H1 (cell line): ENCODE results near the gene USP3. TPM values are rescaled to one million over a fixed set of nuclear protein-coding genes. Genes with fewer than 3 reads are reported as not detected.

Experiments used
- CTCF ChIA-PET: fragments of 300-600 bp; sonication (Branson Sonifier 250); formaldehyde crosslinking; loops from one replicate; lab custom pipeline; 2021; ENCODE audit not compliant: partially characterized antibody; lab: Charles Lee
- POLR2A ChIA-PET: fragments of 300-600 bp; sonication (Branson Sonifier 250); formaldehyde crosslinking; loops from one replicate; lab custom pipeline; 2021; ENCODE audit warnings: inconsistent platforms; ENCODE audit not compliant: partially characterized antibody; lab: Charles Lee
- DNase-seq, 2 experiments: peaks; one replicate each; pipeline versions ENCODE4 v3.0.0 to v3.0.0-alpha.2; 2010 to 2022; ENCODE audit warnings: low spot score in 2 of 2, low read depth in 1 of 2, mixed read lengths in 1 of 2
- FAIRE-seq: peaks from 2 replicates; lab custom pipeline; 2011; peaks lifted over from hg19 to GRCh38; lab: Jason Lieb, UNC
- H2AFZ ChIP-seq: 2 replicates; pipeline ENCODE4 v1.8.1; 2012; ENCODE audit warnings: low read length, inconsistent platforms
- H2AK5ac ChIP-seq: 2 replicates; pipeline ENCODE4 v1.6.1; 2013; ENCODE audit warnings: low read depth, low read length
- H2BK120ac ChIP-seq: replicated peaks from 2 replicates; pipeline ENCODE3; 2013; ENCODE audit warnings: low read depth, low read length, inconsistent platforms
- H2BK12ac ChIP-seq: 2 replicates; pipeline ENCODE4 v1.6.1; 2013; ENCODE audit warnings: low read depth, low read length
- H2BK15ac ChIP-seq: 2 replicates; pipeline ENCODE4 v1.6.1; 2013; ENCODE audit warnings: low read length
- H2BK20ac ChIP-seq: 2 replicates; pipeline ENCODE4 v1.6.1; 2013; ENCODE audit warnings: low read length
- H2BK5ac ChIP-seq: 2 replicates; pipeline ENCODE4 v1.6.1; 2013; ENCODE audit warnings: low read depth, low read length
- H3K14ac ChIP-seq: 2 replicates; pipeline ENCODE4 v1.6.1; 2013; ENCODE audit warnings: inconsistent platforms; ENCODE audit not compliant: insufficient read length
- H3K18ac ChIP-seq: 2 replicates; pipeline ENCODE4 v1.6.1; 2013; ENCODE audit warnings: low read length; ENCODE audit errors: extremely low read depth
- H3K23ac ChIP-seq: 2 replicates; pipeline ENCODE4 v1.6.1; 2013; ENCODE audit warnings: inconsistent platforms; ENCODE audit not compliant: insufficient read length
- H3K23me2 ChIP-seq: 2 replicates; pipeline ENCODE4 v1.6.1; 2013; ENCODE audit warnings: low read depth, low read length
- H3K27ac ChIP-seq: 2 replicates; pipeline ENCODE4 v1.6.1; 2011; ENCODE audit warnings: low read depth, low read length, inconsistent platforms
- H3K27me3 ChIP-seq, 4 experiments: replicated peaks in 1 of 4; 1 replicate in 1 of 4; 2 replicates in 3 of 4; pipeline versions ENCODE4 v1.6.1 to v1.8.1; 2011 to 2013; ENCODE audit warnings: low read length in 3 of 4, mild to moderate bottlenecking in 3 of 4, inconsistent platforms in 2 of 4, mixed read lengths in 2 of 4, moderate library complexity in 1 of 4; ENCODE audit not compliant: control insufficient read depth in 3 of 4, insufficient read depth in 3 of 4; ENCODE audit errors: extremely low read depth in 1 of 4
- H3K36me3 ChIP-seq, 4 experiments: 2 replicates each; pipeline versions ENCODE4 v1.6.1 to v1.8.1; 2011 to 2013; ENCODE audit warnings: mild to moderate bottlenecking in 4 of 4, low read length in 3 of 4, moderate library complexity in 2 of 4, control low read depth in 1 of 4, inconsistent platforms in 1 of 4; ENCODE audit not compliant: insufficient read depth in 4 of 4, control insufficient read depth in 2 of 4
- H3K4ac ChIP-seq: replicated peaks from 2 replicates; pipeline ENCODE3; 2013; ENCODE audit warnings: low read length, low read depth, mixed read lengths, inconsistent platforms; ENCODE audit not compliant: insufficient read length
- H3K4me1 ChIP-seq, 4 experiments: replicated peaks in 1 of 4; 1 replicate in 1 of 4; 2 replicates in 3 of 4; pipeline versions ENCODE4 v1.6.1 to v1.8.1; 2011 to 2013; ENCODE audit warnings: low read length in 3 of 4, inconsistent platforms in 2 of 4, mixed read lengths in 1 of 4; ENCODE audit not compliant: insufficient read depth in 4 of 4, control insufficient read depth in 3 of 4
- H3K4me2 ChIP-seq, 2 experiments: 2 replicates each; pipeline versions ENCODE4 v1.6.1 to v1.8.1; 2011 to 2013; ENCODE audit warnings: low read depth in 2 of 2, low read length in 2 of 2, control low read depth in 1 of 2, inconsistent platforms in 1 of 2, mild to moderate bottlenecking in 1 of 2; ENCODE audit not compliant: insufficient read depth in 1 of 2
- H3K4me3 ChIP-seq, 4 experiments: fragments of 200-600, 300-600 bp in 1 of 4; sonication (generic), shearing (Covaris generic), sonication (Bioruptor Twin) in 1 of 4; 2 replicates each; pipeline versions ENCODE4 v1.5.1 to v1.8.1; 2011 to 2016; ENCODE audit warnings: low read length in 4 of 4, low read depth in 3 of 4, control low read depth in 2 of 4, inconsistent platforms in 2 of 4, mild to moderate bottlenecking in 2 of 4, mixed read lengths in 1 of 4, moderate library complexity in 1 of 4; ENCODE audit not compliant: insufficient read depth in 2 of 4; ENCODE audit errors: extremely low read depth in 1 of 4
- H3K56ac ChIP-seq: replicated peaks from 2 replicates; pipeline ENCODE3; 2013; ENCODE audit warnings: low read depth, mild to moderate bottlenecking, mixed read lengths, low read length, inconsistent platforms; ENCODE audit not compliant: insufficient read length
- H3K79me1 ChIP-seq: 2 replicates; pipeline ENCODE4 v1.6.1; 2013; ENCODE audit warnings: low read depth, low read length, control low read depth
- H3K79me2 ChIP-seq, 2 experiments: 2 replicates each; pipeline versions ENCODE4 v1.6.1 to v1.8.1; 2012 to 2013; ENCODE audit warnings: low read length in 2 of 2, mild to moderate bottlenecking in 2 of 2, inconsistent platforms in 1 of 2; ENCODE audit not compliant: insufficient read depth in 2 of 2, control insufficient read depth in 1 of 2
- H3K9ac ChIP-seq, 4 experiments: replicated peaks in 1 of 4; 1 replicate in 1 of 4; 2 replicates in 3 of 4; pipeline versions ENCODE4 v1.6.1 to v1.8.1; 2011 to 2013; ENCODE audit warnings: low read depth in 3 of 4, low read length in 3 of 4, control low read depth in 2 of 4, mild to moderate bottlenecking in 2 of 4, moderate library complexity in 2 of 4, inconsistent platforms in 1 of 4; ENCODE audit errors: extremely low read depth in 1 of 4
- H3K9me3 ChIP-seq, 2 experiments: 2 replicates each; pipeline versions ENCODE4 v1.6.1 to v1.8.1; 2012 to 2013; ENCODE audit warnings: mild to moderate bottlenecking in 2 of 2, moderate library complexity in 2 of 2, control low read depth in 1 of 2, inconsistent platforms in 1 of 2, low read depth in 1 of 2, low read length in 1 of 2, mixed read lengths in 1 of 2; ENCODE audit not compliant: insufficient read depth in 2 of 2
- H4K20me1 ChIP-seq, 2 experiments: replicated peaks in 1 of 2; 2 replicates each; pipeline versions ENCODE3 to v1.8.1; 2011 to 2013; ENCODE audit warnings: inconsistent platforms in 2 of 2, low read length in 2 of 2, mild to moderate bottlenecking in 1 of 2; ENCODE audit not compliant: insufficient read depth in 2 of 2, control insufficient read depth in 1 of 2
- H4K5ac ChIP-seq: 2 replicates; pipeline ENCODE4 v1.6.1; 2013; ENCODE audit warnings: low read length, low read depth, mixed read lengths, inconsistent platforms; ENCODE audit not compliant: insufficient read length
- H4K8ac ChIP-seq: 2 replicates; pipeline ENCODE4 v1.8.0; 2013; ENCODE audit warnings: mild to moderate bottlenecking, moderate library complexity, low read length, inconsistent platforms; ENCODE audit not compliant: insufficient read depth; ENCODE audit errors: extremely low read depth
- H4K91ac ChIP-seq: replicated peaks from 2 replicates; pipeline ENCODE3; 2013; ENCODE audit warnings: low read length, mixed read lengths, inconsistent platforms; ENCODE audit not compliant: insufficient read length
- KDM1A ChIP-seq: fragments of 200-600, 300-600 bp; sonication (generic); IDR thresholded peaks from 2 replicates; pipeline ENCODE4 v1.7.1; 2016; ENCODE audit warnings: mild to moderate bottlenecking, low read length, borderline replicate concordance
- POLR2AphosphoS5 ChIP-seq: IDR thresholded peaks from 2 replicates; pipeline ENCODE4 v1.6.1; 2011; ENCODE audit warnings: low read depth, low read length
- TEAD4 ChIP-seq: IDR thresholded peaks from 2 replicates; pipeline ENCODE4 v1.6.1; 2012; ENCODE audit warnings: low read depth, low read length, inconsistent platforms, mixed read lengths
- WGBS, 2 experiments: shearing (Covaris generic) in 1 of 2; methylation state at CpG; one replicate each; pipeline versions ENCODE4 v1.1.6 to v1.1.7; 2013 to 2015; ENCODE audit warnings: low lambda C conversion rate in 2 of 2, mixed read lengths in 2 of 2, inconsistent platforms in 1 of 2, low coverage in 1 of 2, missing lambda C conversion rate in 1 of 2; ENCODE audit not compliant: insufficient replicate concordance in 2 of 2, insufficient coverage in 1 of 2, insufficient read length in 1 of 2; ENCODE audit errors: extremely low coverage in 1 of 2, missing lambda C conversion rate in 1 of 2; 5-methylcytosine and 5-hydroxymethylcytosine counted together
- polyA plus RNA-seq, 7 experiments: library from polyadenylated mRNA; depleted of rRNA in 3 of 7; stranded (reverse) in 5 of 7; unstranded in 2 of 7; fragments of >200 nt in 5 of 7; fragments of 200-250 nt in 2 of 7; gene quantifications; 1 replicate in 5 of 7; 2 replicates in 1 of 7; 4 replicates in 1 of 7; pipeline versions ENCODE4 v1.2.1 to v1.2.3, GENCODE V29; 2011 to 2013; ENCODE audit warnings: missing spikeins in 2 of 7, mixed read lengths in 2 of 7
- total RNA-seq: library from RNA; stranded (reverse); fragmentation: NEBNext Ultra II Directional; extraction: Animal tissue kit (Norgen Biotek cat#: 25700); gene quantifications from 2 replicates; pipeline ENCODE4 v1.2.1, GENCODE V29; 2021

The USP3 gene
- total and polyA plus RNA-seq, 2 of the 8 experiments (the other 6 are each of a cell fraction or from before 2014, with no cell fraction given): 15.5 to 16.2 TPM

DNA sequence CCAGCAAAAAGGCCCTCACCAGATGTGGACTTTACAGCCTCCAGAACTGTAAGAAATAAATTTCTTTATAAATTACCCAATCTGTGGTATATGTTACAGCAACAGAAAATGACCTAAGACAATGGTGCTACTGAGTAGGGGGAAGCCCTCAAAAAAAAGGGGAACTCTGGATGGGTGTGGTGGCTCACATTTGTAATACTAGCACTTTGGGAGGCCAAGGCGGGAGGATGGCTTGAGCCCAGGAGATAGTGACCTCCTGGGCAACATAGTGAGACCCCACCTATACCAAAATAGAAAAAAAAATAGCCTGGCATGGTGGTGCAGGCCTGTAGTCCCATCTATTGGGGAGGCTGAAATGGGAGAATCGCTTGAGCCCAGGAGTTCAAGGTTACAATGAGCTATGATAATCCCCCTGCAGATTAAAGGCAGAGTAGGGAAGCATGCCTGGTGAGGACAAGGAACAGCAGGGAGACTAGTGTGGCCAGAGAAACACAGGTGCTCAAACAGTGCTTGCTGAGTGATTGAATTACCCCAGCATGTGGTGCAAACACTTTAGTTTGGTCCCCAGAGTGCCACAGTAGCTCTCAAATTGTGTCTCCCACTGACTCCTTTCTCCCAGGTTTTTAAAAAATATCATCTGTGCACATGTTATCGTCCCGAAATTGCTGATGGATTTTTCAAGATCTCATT lies 13.9 kb upstream of the USP3 start:
- Histone ChIP-seq H3K23ac (no peak overlapping the region), H3K18ac (no peak overlapping the region), H3K9me3 (no peaks in the 10 kb centered on the region), H3K79me2 (no peaks in the 10 kb centered on the region), H2BK12ac (no peak overlapping the region), H3K4ac (no peak overlapping the region), H3K4me1 (peaks cover 0 to 13% (median 4%) of the 10 kb centered on the region in 4 experiments; a peak in 4 of 7 replicates), H3K4me3 (no peak overlapping the region), H4K91ac (no peak overlapping the region), H3K27ac (no peak overlapping the region), H2BK20ac (no peak overlapping the region), H4K5ac (no peak overlapping the region), H3K14ac (no peak overlapping the region), H3K56ac (no peak overlapping the region), H3K9ac (no peak overlapping the region), H4K20me1 (no peaks in the 10 kb centered on the region), H3K27me3 (peaks cover 0 to 14% (median 5%) of the 10 kb centered on the region in 4 experiments; a peak in 4 of 7 replicates), H3K23me2 (no peaks in the 10 kb centered on the region), H2BK5ac (no peak overlapping the region), H3K79me1 (no peaks in the 10 kb centered on the region), H2BK120ac (no peak overlapping the region), H4K8ac (no peak overlapping the region), H2AFZ (no peak overlapping the region), H3K36me3 (no peaks in the 10 kb centered on the region), H3K4me2 (no peak overlapping the region), H2AK5ac (no peak overlapping the region), H2BK15ac (no peak overlapping the region)
- TF ChIP-seq POLR2AphosphoS5: no peak
- 0 out of 2 replicates have a peak, but pooled peaks have one; percentile 2 for TF ChIP-seq TEAD4
- TF ChIP-seq KDM1A: 0 out of 2 replicates have a peak, but pooled peaks have one; percentile 46
- FAIRE-seq: no peak
- DNase-seq: no peak
- WGBS, 2 experiments: 86% methylated on average over 4 of the region's 4 CpGs; no CpG with 5 or more reads in 1 of the 2 experiments
- POLR2A ChIA-PET: no interaction called here
- CTCF ChIA-PET: interaction anchor here (0.7 to 1.3 kb wide), 8 partner anchors 11 to 192 kb away, joined by 3 to 5 read pairs (median 4); no protein-coding TSS in a partner anchor
